HEK293 (cell line): ENCODE results near the gene PPP4R4.
A peak's percentile ranks its signal among the peaks of the same experiment; 100 is the strongest.

Source experiments
- CTCF ChIA-PET: fragments of 350-600 bp; formaldehyde crosslinking; extraction: SDS; loops from one replicate; lab custom pipeline; 2021; ENCODE audit warnings: antibody characterized with exemption; lab: Yijun Ruan, JAX
- POLR2A ChIA-PET: fragments of 300-600 bp; formaldehyde crosslinking; extraction: SDS; loops from one replicate; lab custom pipeline; 2020; ENCODE audit warnings: antibody characterized with exemption, inconsistent platforms; lab: Yijun Ruan, JAX
- H3K27ac ChIP-seq: fragments of 200-500 bp; sonication (Bioruptor generic); 2 replicates; pipeline ENCODE4 v1.5.1; 2014; ENCODE audit warnings: low read depth, low read length, control low read depth, inconsistent platforms; ENCODE audit errors: extremely low read depth
- H3K36me3 ChIP-seq, 2 experiments: fragments of 200-500 bp in 1 of 2; sonication (Bioruptor generic) in 1 of 2; 1 replicate in 1 of 2; 2 replicates in 1 of 2; pipeline ENCODE4 v1.5.1; 2014 to 2017; ENCODE audit warnings: inconsistent platforms in 2 of 2, low read length in 2 of 2; ENCODE audit not compliant: control insufficient read depth in 2 of 2, insufficient read depth in 1 of 2
- H3K4me1 ChIP-seq: fragments of 200-500 bp; sonication (Bioruptor generic); 2 replicates; pipeline ENCODE4 v1.5.1; 2014; ENCODE audit warnings: mild to moderate bottlenecking, low read length, inconsistent platforms; ENCODE audit not compliant: control insufficient read depth, insufficient read depth
- H3K4me3 ChIP-seq: 2 replicates; pipeline ENCODE4 v1.5.1; 2011; ENCODE audit warnings: low read depth, mild to moderate bottlenecking, control low read depth, low read length, moderate library complexity
- H3K9me3 ChIP-seq: fragments of 200-500 bp; sonication (Bioruptor generic); 2 replicates; pipeline ENCODE4 v1.5.1; 2014; ENCODE audit warnings: low read depth, low read length, inconsistent platforms; ENCODE audit not compliant: control insufficient read depth, insufficient read depth
- SCRT2 ChIP-seq: fragments of 450-650 bp; formaldehyde crosslinking; IDR thresholded peaks from 2 replicates; pipeline ENCODE4 v1.5.1; 2016; ENCODE audit warnings: missing biosample characterization, missing genetic modification characterization
- YY2 ChIP-seq: fragments of 450-650 bp; formaldehyde crosslinking; IDR thresholded peaks from 2 replicates; pipeline ENCODE4 v1.5.1; 2016; ENCODE audit warnings: missing biosample characterization, missing genetic modification characterization
- ZBTB1 ChIP-seq: fragments of 450-650 bp; formaldehyde crosslinking; IDR thresholded peaks from 2 replicates; pipeline ENCODE4 v1.5.1; 2016; ENCODE audit warnings: missing biosample characterization, missing genetic modification characterization
- ZBTB20 ChIP-seq: fragments of 450-650 bp; formaldehyde crosslinking; IDR thresholded peaks from 2 replicates; pipeline ENCODE4 v1.5.1; 2016; ENCODE audit warnings: missing biosample characterization, missing genetic modification characterization
- ZNF132 ChIP-seq: fragments of 450-650 bp; formaldehyde crosslinking; IDR thresholded peaks from 2 replicates; pipeline ENCODE4 v1.5.1; 2017; ENCODE audit warnings: missing biosample characterization, missing genetic modification characterization, borderline replicate concordance
- ZNF214 ChIP-seq: fragments of 450-650 bp; formaldehyde crosslinking; IDR thresholded peaks from 2 replicates; pipeline ENCODE4 v1.5.1; 2017; ENCODE audit warnings: missing biosample characterization, mild to moderate bottlenecking, missing genetic modification characterization, borderline replicate concordance
- ZNF248 ChIP-seq: fragments of 450-650 bp; formaldehyde crosslinking; IDR thresholded peaks from 2 replicates; pipeline ENCODE4 v1.5.1; 2017; ENCODE audit warnings: missing biosample characterization, missing genetic modification characterization
- ZNF560 ChIP-seq: fragments of 450-650 bp; formaldehyde crosslinking; IDR thresholded peaks from 2 replicates; pipeline ENCODE4 v1.5.1; 2017; ENCODE audit warnings: missing biosample characterization, missing genetic modification characterization, borderline replicate concordance
- ZNF561 ChIP-seq: fragments of 450-650 bp; IDR thresholded peaks from 2 replicates; pipeline ENCODE4 v1.5.1; 2018; ENCODE audit warnings: missing biosample characterization, missing genetic modification characterization, borderline replicate concordance
- TF ChIP-seq, protein P1 (sequence below): fragments of 450-650 bp; formaldehyde crosslinking; IDR thresholded peaks from 2 replicates; pipeline ENCODE4 v1.5.1; 2016; ENCODE audit warnings: missing biosample characterization, missing genetic modification characterization
- TF ChIP-seq, protein P2 (sequence below): fragments of 450-650 bp; IDR thresholded peaks from 2 replicates; pipeline ENCODE4 v1.5.1; 2018; ENCODE audit warnings: missing biosample characterization, missing genetic modification characterization
- TF ChIP-seq, protein P3 (sequence below): fragments of 450-650 bp; formaldehyde crosslinking; conservative IDR thresholded peaks from 2 replicates; pipeline ENCODE4 v1.5.1; 2016; ENCODE audit warnings: low read depth, missing biosample characterization, missing genetic modification characterization

The PPP4R4 gene

DNA sequence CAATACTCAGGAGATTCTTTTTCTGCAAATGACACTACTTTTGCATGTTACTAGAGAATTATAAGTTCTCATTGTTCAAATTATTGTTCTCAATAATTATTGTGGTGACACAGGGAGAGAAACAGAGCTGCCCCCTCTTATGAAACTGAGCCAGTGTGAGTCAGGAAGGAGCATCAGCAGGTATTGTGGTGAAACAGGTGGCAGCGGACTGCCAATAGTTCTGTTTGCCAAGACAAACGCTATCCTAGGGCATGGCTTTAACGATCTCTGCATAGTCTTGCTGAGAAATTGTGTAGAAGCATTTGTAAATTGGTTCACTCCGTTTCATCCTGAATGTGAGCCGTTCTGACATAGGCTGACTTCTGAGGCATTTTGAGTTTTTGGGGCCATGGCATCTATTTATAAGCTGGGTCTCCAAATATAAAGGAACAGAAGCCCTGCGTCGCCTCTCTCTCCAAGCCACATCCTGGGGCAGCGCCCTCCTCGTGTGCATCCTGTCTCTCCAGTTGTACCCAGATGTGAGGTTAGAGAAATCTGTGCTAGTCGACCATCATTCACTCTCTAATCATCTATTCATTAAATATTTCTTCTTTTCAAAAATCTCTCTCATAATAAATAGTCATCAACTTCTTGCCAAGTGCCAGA lies 15.8 kb upstream of the PPP4R4 start:
- Histone ChIP-seq H3K4me3 (no peak overlapping the region), H3K9me3 (no peaks in the 10 kb centered on the region), H3K27ac (no peak overlapping the region), H3K36me3 (no peaks in the 10 kb centered on the region), H3K4me1 (no peaks in the 10 kb centered on the region; the same call in 1 of the 2 replicates)
- POLR2A ChIA-PET = no interaction called here
- CTCF ChIA-PET = interaction anchor here (1.0 to 2.1 kb wide), 2 partner anchors 13 to 21 kb away, joined by 3 to 10 read pairs; no protein-coding TSS in a partner anchor
- TF ChIP-seq SCRT2 (0 out of 2 replicates have a peak, but pooled peaks have one; percentile 10), ZBTB20 (tag by site-specific recombination) (no peak), ZNF214 (tag by site-specific recombination) (no peak)

DNA sequence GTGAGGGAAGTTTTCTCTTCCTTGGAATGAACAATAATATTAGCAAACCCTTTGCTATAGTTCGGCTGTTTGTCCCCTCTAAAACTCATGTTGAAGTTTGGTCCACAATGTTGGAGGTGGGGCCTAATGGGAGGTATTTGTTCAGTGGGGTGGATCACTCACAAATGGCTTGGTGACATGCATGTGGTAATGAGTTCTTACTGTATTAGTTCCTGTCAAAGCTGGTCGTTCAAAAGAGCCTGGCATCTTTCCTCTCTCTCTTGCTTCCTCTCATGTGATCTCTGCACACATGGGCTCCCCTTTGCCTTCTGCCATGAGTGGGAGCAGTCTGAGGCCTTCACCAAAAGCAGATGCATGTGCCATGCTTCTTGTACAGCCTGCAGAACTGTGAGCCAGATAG lies 13.1 kb upstream of the PPP4R4 start:
- Histone ChIP-seq H3K9me3 (no peaks in the 10 kb centered on the region), H3K27ac (no peak overlapping the region), H3K4me3 (no peak overlapping the region), H3K36me3 (no peaks in the 10 kb centered on the region), H3K4me1 (no peaks in the 10 kb centered on the region; the same call in 1 of the 2 replicates)
- ChIA-PET CTCF (interaction anchor here (0.6 to 2.7 kb wide), 3 partner anchors 10 to 192 kb away, joined by 3 to 13 read pairs (median 3); no protein-coding TSS in a partner anchor), POLR2A (no interaction called here)
- TF ChIP-seq, protein P1, sequence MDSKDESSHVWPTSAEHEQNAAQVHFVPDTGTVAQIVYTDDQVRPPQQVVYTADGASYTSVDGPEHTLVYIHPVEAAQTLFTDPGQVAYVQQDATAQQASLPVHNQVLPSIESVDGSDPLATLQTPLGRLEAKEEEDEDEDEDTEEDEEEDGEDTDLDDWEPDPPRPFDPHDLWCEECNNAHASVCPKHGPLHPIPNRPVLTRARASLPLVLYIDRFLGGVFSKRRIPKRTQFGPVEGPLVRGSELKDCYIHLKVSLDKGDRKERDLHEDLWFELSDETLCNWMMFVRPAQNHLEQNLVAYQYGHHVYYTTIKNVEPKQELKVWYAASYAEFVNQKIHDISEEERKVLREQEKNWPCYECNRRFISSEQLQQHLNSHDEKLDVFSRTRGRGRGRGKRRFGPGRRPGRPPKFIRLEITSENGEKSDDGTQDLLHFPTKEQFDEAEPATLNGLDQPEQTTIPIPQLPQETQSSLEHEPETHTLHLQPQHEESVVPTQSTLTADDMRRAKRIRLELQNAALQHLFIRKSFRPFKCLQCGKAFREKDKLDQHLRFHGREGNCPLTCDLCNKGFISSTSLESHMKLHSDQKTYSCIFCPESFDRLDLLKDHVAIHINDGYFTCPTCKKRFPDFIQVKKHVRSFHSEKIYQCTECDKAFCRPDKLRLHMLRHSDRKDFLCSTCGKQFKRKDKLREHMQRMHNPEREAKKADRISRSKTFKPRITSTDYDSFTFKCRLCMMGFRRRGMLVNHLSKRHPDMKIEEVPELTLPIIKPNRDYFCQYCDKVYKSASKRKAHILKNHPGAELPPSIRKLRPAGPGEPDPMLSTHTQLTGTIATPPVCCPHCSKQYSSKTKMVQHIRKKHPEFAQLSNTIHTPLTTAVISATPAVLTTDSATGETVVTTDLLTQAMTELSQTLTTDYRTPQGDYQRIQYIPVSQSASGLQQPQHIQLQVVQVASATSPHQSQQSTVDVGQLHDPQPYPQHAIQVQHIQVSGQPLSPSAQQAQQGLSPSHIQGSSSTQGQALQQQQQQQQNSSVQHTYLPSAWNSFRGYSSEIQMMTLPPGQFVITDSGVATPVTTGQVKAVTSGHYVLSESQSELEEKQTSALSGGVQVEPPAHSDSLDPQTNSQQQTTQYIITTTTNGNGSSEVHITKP (tag by site-specific recombination) = no peak
- TF ChIP-seq ZNF248 (no peak), ZNF560 (tag by site-specific recombination) (no peak), ZNF561 (no peak), YY2 (tag by site-specific recombination) (no peak), ZNF132 (tag by site-specific recombination) (no peak), ZBTB1 (tag by site-specific recombination) (no peak)
- TF ChIP-seq, protein P2, sequence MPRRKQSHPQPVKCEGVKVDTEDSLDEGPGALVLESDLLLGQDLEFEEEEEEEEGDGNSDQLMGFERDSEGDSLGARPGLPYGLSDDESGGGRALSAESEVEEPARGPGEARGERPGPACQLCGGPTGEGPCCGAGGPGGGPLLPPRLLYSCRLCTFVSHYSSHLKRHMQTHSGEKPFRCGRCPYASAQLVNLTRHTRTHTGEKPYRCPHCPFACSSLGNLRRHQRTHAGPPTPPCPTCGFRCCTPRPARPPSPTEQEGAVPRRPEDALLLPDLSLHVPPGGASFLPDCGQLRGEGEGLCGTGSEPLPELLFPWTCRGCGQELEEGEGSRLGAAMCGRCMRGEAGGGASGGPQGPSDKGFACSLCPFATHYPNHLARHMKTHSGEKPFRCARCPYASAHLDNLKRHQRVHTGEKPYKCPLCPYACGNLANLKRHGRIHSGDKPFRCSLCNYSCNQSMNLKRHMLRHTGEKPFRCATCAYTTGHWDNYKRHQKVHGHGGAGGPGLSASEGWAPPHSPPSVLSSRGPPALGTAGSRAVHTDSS (tag by site-specific recombination) = no peak
- TF ChIP-seq, protein P3, sequence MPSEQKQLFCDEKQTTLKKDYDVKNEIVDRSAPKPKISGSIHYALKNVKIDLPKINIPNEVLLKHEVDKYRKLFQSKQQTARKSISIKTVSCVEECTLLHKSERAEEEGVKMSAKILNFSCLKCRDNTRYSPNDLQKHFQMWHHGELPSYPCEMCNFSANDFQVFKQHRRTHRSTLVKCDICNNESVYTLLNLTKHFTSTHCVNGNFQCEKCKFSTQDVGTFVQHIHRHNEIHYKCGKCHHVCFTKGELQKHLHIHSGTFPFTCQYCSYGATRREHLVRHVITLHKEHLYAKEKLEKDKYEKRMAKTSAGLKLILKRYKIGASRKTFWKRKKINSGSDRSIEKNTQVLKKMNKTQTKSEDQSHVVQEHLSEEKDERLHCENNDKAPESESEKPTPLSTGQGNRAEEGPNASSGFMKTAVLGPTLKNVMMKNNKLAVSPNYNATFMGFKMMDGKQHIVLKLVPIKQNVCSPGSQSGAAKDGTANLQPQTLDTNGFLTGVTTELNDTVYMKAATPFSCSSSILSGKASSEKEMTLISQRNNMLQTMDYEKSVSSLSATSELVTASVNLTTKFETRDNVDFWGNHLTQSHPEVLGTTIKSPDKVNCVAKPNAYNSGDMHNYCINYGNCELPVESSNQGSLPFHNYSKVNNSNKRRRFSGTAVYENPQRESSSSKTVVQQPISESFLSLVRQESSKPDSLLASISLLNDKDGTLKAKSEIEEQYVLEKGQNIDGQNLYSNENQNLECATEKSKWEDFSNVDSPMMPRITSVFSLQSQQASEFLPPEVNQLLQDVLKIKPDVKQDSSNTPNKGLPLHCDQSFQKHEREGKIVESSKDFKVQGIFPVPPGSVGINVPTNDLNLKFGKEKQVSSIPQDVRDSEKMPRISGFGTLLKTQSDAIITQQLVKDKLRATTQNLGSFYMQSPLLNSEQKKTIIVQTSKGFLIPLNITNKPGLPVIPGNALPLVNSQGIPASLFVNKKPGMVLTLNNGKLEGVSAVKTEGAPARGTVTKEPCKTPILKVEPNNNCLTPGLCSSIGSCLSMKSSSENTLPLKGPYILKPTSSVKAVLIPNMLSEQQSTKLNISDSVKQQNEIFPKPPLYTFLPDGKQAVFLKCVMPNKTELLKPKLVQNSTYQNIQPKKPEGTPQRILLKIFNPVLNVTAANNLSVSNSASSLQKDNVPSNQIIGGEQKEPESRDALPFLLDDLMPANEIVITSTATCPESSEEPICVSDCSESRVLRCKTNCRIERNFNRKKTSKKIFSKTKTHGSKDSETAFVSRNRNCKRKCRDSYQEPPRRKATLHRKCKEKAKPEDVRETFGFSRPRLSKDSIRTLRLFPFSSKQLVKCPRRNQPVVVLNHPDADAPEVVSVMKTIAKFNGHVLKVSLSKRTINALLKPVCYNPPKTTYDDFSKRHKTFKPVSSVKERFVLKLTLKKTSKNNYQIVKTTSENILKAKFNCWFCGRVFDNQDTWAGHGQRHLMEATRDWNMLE (tag by site-specific recombination) = no peak
